GM04503 (cell line): ENCODE measurements around the gene PDCD11.
A peak's percentile ranks its signal among the peaks of the same experiment; 100 is the strongest.
"Not testable (repeated sequence)": the region's sequence is repeated elsewhere in the genome, so short reads cannot be mapped to it uniquely, and the experiment has no call there.

Experiments used
- DNase-seq: peaks from one replicate; pipeline ENCODE4 v3.0.0-alpha.2; 2012; ENCODE audit warnings: low read depth

The PDCD11 gene

GRCh38 chr10:103416436-103417147 lies 20.2 kb downstream of the PDCD11 start:
- DNase-seq = peak; percentile 24

DNA sequence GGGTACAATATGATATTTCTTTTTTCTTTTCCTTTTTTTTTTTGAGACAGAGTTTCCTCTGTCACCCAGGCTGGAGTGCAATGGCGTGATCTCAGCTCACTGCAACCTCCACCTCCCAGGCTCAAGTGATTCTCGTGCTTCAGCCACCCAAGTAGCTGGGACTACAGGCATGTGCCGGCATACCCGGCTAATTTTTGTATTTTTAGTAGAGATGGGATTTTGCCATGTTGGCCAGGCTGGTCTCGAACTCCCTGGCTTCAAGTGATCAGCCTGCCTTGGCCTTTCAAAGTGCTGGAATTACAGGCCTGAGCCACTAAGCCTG lies 20.7 kb downstream of the PDCD11 start:
- DNase-seq = not testable (repeated sequence)

DNA sequence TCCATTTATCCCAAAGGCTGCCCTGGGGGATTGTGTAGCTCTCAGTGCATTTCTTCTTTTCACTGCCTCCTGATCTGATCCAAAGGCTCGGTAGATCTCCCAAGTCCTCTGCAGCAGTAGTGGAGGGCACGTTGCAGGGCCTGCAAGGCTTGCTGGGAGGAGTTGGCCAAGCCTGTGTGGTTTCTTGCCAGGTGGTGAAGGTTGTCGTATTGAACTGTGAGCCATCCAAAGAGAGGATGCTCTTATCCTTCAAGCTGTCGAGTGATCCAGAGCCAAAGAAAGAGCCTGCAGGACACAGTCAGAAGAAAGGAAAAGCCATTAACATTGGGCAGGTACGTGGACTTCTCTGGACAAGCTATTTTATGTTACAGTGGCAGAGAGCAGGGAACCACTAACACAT lies 21.2 kb downstream of the PDCD11 start:
- no peak for DNase-seq

GRCh38 chr10:103419101-103419500 lies 22.7 kb downstream of the PDCD11 start:
- DNase-seq = no peak

GRCh38 chr10:103423748-103424147 lies 27.3 kb downstream of the PDCD11 start:
- DNase-seq = no peak

DNA sequence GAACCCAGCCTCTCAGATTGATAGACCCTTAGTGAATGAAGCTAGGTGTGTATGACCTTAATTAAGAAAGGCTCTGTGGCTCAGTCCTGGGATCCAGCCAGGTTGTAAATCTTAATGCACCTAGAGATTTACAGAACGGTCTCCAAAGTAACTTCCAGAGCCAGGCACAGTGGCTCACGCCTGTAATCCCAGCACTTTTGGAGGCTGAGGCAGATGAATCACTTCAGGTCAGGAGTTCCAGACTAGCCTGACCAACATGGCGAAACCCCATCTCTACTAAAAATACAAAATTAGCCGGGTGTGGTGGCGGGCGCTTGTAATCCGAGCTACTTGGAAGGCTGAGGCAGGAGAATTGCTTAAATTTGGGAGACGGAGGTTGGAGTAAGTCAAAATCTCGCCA lies 31.4 kb downstream of the PDCD11 start:
- DNase-seq = no peak

- no peak for DNase-seq
These were observed 32.7 kb downstream of the PDCD11 start for GRCh38 chr10:103428989-103429643.

DNA sequence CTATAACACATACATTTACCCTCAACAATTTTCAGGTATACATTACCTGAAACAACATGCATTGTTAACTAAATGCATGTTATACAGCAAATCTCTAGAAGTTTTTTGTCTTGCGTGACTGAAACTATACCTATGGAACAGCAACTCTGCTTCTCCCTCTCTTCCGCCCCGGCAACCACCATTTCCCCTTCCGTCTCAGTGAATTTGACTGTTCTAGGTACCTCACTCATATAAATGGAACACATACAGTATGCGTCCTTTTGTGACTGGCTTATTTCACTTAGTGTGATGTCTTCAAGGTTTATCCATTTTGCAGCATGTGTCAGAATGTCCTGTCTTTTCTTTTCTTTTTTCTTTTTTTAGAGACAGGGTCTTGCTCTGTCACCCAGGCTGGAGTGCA lies 33.2 kb downstream of the PDCD11 start:
- no peak for DNase-seq

DNA sequence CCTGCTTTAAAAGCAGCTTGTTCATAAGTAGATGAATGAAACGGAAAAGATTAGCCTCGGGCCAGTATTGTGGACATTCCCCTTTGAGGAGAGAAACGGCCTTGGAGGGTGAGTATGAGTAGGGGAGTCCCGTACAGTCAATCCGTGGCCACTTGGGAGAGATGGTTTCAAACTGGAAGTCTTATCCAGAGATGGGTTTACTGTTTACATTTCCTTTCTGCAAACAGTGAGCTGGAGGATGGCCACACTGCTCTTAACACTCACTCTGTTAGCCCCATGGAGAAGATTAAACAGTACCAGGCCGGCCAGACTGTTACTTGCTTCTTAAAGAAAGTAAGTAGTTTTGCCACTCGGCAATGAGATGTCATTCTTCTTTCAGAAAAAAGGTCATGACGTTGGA lies 35.5 kb downstream of the PDCD11 start:
- no peak for DNase-seq

GRCh38 chr10:103433858-103434257 lies 37.4 kb downstream of the PDCD11 start:
- DNase-seq = no peak

DNA sequence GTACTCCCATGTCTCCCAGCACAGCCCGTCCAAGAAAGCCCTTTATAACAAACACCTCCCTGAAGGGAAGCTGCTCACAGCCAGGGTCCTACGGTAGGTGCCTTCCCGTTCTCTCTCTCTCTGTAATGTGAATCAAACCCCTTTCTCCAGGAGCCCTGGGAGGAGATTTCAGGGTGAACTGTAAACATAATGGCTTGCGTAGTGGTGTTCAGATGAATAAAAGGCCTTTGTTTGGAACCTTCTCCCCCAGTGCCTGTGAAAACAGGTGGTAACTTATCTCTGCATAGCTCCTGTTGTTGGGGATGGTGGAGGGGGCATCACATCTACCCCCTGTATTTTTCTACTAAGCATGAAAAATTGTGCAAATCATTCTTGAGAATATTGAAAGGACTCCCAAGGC lies 43.4 kb downstream of the PDCD11 start:
- no peak for DNase-seq

DNA sequence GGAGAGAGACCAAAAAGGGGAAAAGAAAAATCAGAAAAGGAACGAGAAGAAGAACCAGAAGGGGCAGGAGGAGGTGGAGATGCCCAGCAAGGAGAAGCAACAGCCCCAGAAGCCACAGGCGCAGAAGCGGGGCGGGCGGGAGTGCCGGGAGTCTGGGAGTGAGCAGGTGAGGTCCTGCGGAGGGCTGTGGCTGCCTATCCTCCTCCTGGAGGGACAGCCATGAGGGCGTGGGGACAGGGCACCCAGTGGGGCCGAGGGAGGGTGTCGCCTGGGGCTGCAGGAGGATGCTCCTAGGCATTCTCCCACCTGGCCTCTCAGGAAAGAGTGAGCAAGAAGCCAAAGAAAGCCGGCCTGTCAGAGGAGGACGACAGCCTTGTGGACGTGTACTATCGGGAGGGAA lies 44.0 kb downstream of the PDCD11 start:
- DNase-seq = no peak

DNA sequence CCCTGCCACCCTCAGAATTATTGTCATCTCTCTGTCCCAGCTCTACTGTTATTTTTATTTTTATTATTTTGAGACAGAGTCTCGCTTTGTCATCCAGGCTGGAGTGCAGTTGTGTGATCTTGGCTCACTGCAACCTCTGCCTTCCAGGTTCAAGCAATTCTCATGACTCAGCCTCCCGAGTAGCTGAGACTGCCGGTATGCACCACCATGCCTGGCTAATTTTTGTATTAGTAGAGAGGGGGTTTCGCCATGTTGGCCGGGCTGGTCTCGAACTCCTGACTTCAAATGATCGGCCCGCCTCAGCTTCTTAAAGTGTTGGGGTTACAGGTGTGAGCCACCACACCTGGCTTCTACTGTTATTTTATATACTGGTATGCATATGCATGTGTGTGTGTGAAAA lies 44.8 kb downstream of the PDCD11 start:
- DNase-seq = no peak

DNA sequence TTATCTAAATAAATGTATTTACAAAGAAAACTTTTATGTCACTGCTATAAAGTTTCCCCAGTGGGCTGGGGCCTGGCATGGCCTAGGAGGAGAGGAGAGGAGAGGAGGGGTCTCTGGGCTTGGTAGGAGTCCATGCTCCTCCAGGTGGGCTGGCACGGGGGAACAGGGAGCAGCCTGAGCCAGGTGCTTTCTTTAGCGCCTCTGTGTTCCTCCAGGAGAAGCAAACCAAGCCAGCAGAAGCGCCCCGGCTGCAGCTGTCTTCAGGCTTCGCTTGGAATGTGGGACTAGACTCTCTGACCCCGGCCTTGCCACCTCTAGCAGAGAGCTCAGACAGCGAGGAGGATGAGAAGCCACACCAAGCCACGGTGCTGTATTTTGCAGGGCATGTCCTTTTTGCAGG lies 45.2 kb downstream of the PDCD11 start:
- DNase-seq = no peak

DNA sequence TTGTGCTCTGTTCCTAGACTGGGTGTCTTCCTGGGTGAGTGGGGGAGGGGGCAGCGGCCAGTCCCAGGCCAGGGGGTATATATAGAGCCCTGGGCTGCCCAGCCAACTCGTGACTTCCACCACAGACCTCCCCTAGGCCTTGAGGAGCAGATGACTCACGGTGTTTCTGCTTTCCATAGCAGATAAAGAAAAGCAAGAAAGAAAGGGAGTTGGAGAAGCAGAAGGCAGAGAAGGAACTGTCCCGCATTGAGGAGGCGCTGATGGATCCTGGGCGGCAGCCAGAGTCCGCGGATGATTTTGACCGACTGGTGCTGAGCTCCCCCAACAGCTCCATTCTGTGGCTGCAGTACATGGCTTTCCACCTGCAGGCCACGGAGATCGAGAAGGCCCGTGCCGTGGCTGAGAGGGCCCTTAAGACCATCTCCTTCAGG lies 45.6 kb downstream of the PDCD11 start:
- no peak for DNase-seq

DNA sequence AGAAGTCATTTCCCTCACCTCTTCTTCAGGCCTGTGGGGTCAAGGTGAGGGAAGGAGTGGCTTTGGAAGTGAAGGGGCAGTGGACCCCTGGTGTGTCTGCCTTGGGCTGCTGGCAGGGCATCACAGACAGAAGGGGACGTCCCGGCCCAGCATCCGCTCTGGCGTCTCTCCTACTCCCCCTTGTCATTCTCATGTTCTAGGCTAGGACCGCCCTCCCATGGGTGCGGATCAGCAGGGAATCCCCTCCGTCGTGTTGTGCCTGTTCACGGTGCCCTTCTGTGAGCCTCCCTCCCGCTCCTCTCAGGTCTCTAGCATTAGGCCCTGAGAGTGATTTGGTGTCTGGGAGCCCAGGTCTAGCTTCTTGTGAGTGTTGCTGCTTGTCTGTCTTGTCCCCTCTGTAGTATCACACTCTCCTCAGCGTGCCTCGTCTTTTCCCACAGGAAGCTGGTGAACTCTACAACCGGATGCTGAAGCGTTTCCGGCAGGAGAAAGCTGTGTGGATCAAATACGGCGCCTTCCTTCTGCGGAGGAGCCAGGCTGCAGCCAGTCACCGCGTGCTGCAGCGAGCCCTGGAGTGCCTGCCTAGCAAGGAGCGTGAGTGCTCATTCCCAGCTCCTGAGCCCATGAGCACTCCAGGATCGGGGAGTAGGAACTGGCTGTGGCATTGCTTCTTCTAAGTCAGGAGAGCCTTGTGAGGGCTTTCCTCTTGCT lies 47.2 kb downstream of the PDCD11 start:
- no peak for DNase-seq

GRCh38 chr10:103444478-103444877 lies 48.1 kb downstream of the PDCD11 start:
- DNase-seq = no peak

DNA sequence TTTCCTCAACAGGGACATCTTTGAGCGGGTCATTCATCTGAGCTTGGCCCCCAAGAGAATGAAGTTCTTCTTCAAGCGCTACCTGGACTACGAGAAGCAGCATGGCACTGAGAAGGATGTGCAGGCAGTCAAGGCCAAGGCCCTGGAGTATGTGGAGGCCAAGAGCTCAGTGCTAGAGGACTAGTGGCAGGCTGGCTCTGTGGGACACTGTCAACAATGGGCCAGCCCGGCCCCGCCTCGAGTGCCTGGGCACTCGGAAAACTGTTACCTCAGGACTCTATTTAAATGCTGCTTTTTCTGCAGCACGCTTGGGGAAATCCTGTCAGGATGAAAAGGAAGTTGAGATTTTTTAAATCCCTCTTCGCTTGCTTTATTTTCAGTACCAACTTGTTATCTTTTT lies 48.9 kb downstream of the PDCD11 start:
- no peak for DNase-seq

GRCh38 chr10:103445767-103446567 lies 49.5 kb downstream of the PDCD11 start:
- DNase-seq = peak; percentile 97

DNA sequence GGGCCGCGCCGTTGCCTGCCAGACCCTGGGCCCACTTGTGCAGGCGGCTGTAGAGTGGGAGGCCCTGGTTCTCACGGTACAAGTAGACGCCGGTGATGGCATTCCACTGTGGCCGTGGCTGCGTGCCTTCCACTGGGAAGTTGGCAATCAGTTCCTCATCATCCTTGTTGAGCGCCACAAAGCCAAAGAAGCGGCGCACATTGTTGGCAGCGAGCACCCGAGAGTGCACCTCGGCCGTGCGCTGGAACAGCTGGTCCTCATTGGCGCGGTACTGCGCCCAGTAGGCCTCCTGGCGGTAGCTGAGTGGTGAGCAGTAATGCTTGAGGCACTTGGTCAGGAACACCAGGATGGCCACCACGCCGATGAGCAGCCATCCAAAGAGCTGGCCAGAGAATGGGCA lies 50.8 kb downstream of the PDCD11 start:
- DNase-seq = no peak

DNA sequence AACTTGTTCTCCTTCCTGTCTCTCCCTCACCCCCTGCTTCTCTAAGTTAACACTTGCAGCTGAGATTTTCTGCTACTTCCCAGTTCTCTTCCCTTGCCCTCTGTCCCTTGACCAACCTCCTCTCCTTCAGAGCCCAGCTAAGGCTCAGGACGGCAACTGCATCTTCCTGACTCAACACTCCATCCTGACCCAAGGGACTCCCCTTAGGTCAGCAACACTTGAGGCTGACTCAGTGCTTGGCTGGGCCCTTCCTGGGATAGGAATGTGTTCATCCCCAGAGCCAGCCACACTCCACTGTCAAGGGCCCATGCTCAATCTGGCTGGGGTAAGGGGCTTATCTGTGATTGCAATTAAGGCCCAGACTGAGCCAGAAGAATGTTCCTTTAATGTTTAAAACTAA lies 52.3 kb downstream of the PDCD11 start:
- DNase-seq = peak; percentile 87
